ENCODE data around the gene DMTF1. TPM values are rescaled to one million over a fixed set of nuclear protein-coding genes. Genes with fewer than 3 reads are reported as not detected.

The DMTF1 gene
- total and polyA plus RNA-seq, 2 of the 8 experiments (the other 6 are each of a cell fraction or from before 2014, with no cell fraction given): 86.0 to 115 TPM

- Histone ChIP-seq H3K14ac (ENCODE audit: insufficient read length) (no peak overlapping the region), H2BK5ac (ENCODE audit: low read depth, low read length) (no peak overlapping the region), H4K91ac (replicated peaks; ENCODE audit: insufficient read length, low read length) (no peak overlapping the region), H3K4me2 (ENCODE audit: insufficient read depth in 1 of 2, low read depth in 2 of 2, low read length in 2 of 2) (no peak overlapping the region), H3K27me3 (replicated peaks in 1 of 4; ENCODE audit: control insufficient read depth in 3 of 4, extremely low read depth in 1 of 4, insufficient read depth in 3 of 4, low read length in 3 of 4) (no peaks in the 10 kb centered on the region), H3K56ac (replicated peaks; ENCODE audit: insufficient read length, low read depth, low read length) (no peak overlapping the region), H3K27ac (ENCODE audit: low read depth, low read length) (no peak overlapping the region), H2AFZ (ENCODE audit: low read length) (no peak overlapping the region), H2AK5ac (ENCODE audit: low read depth, low read length) (no peak overlapping the region), H2BK120ac (replicated peaks; ENCODE audit: low read depth, low read length) (no peak overlapping the region), H3K18ac (ENCODE audit: extremely low read depth, low read length) (no peak overlapping the region), H4K5ac (ENCODE audit: insufficient read length, low read depth, low read length) (no peak overlapping the region), H2BK15ac (ENCODE audit: low read length) (no peak overlapping the region), H3K4ac (replicated peaks; ENCODE audit: insufficient read length, low read depth, low read length) (no peak overlapping the region), H3K79me1 (ENCODE audit: low read depth, low read length) (peaks cover 12% of the 10 kb centered on the region; the same call in 1 of the 2 replicates), H2BK12ac (ENCODE audit: low read depth, low read length) (no peak overlapping the region), H3K4me3 (ENCODE audit: extremely low read depth in 1 of 4, insufficient read depth in 2 of 4, low read depth in 3 of 4, low read length in 4 of 4) (no peak overlapping the region), H3K36me3 (ENCODE audit: control insufficient read depth in 2 of 4, insufficient read depth in 4 of 4, low read length in 3 of 4) (peaks cover 0 to 10% (median 5%) of the 10 kb centered on the region in 4 experiments; a peak in 3 of 8 replicates), H3K23me2 (ENCODE audit: low read depth, low read length) (peaks cover 9% of the 10 kb centered on the region; the same call in 1 of the 2 replicates), H3K9me3 (ENCODE audit: insufficient read depth in 2 of 2, low read depth in 1 of 2, low read length in 1 of 2) (no peaks in the 10 kb centered on the region), H3K23ac (ENCODE audit: insufficient read length) (no peak overlapping the region), H4K20me1 (replicated peaks in 1 of 2; ENCODE audit: control insufficient read depth in 1 of 2, insufficient read depth in 2 of 2, low read length in 2 of 2) (peaks cover 3% of the 10 kb centered on the region in 2 experiments), H3K9ac (replicated peaks in 1 of 4; ENCODE audit: extremely low read depth in 1 of 4, low read depth in 3 of 4, low read length in 3 of 4) (no peak overlapping the region), H4K8ac (ENCODE audit: extremely low read depth, insufficient read depth, low read length) (no peak overlapping the region), H3K4me1 (replicated peaks in 1 of 4; ENCODE audit: control insufficient read depth in 3 of 4, insufficient read depth in 4 of 4, low read length in 3 of 4) (peaks cover 0 to 7% (median 0%) of the 10 kb centered on the region in 4 experiments; a peak in 1 of 7 replicates), H2BK20ac (ENCODE audit: low read length) (no peak overlapping the region), H3K79me2 (ENCODE audit: control insufficient read depth in 1 of 2, insufficient read depth in 2 of 2, low read length in 2 of 2) (peaks cover 0 to 71% of the 10 kb centered on the region in 2 experiments; a peak in 3 of 4 replicates)
- ChIA-PET CTCF (ENCODE audit: partially characterized antibody) (interaction anchor here (1.0 to 1.8 kb wide), 3 partner anchors 13 to 201 kb away, joined by 3 to 5 read pairs (median 4); no protein-coding TSS in a partner anchor), POLR2A (ENCODE audit: partially characterized antibody) (interaction anchor here (0.9 to 3.0 kb wide), 4 partner anchors 11 to 62 kb away, joined by 3 to 12 read pairs (median 4); partner anchors contain the start of gene DMTF1)
- DNase-seq (ENCODE audit: low read depth in 1 of 2, low spot score in 2 of 2) (no peak), FAIRE-seq (no peak)
- WGBS, 2 experiments (ENCODE audit: extremely low coverage in 1 of 2, insufficient coverage in 1 of 2, insufficient read length in 1 of 2, insufficient replicate concordance in 2 of 2, low coverage in 1 of 2, low lambda C conversion rate in 2 of 2, missing lambda C conversion rate in 1 of 2): 82% methylated on average over 3 of the region's 3 CpGs; no CpG with 5 or more reads in 1 of the 2 experiments
- TF ChIP-seq CBX5 (IDR thresholded peaks at IDR 0.05; ENCODE audit: low read depth, low read length) (no peak), EZH2 (IDR thresholded peaks at IDR 0.05; ENCODE audit: low read depth, low read length, severe bottlenecking) (no peak), GABPA (IDR thresholded peaks at IDR 0.05; ENCODE audit: borderline replicate concordance, insufficient read depth, low read length) (no peak), HDAC6 (IDR thresholded peaks at IDR 0.05; ENCODE audit: low read depth, low read length) (no peak), TAF1 (IDR thresholded peaks at IDR 0.05; ENCODE audit: low read depth, low read length) (no peak), SIRT6 (IDR thresholded peaks at IDR 0.05; ENCODE audit: low read length) (no peak), SP4 (IDR thresholded peaks at IDR 0.05; ENCODE audit: low read length) (no peak), E2F6 (IDR thresholded peaks at IDR 0.05) (no peak), SIX5 (IDR thresholded peaks at IDR 0.05; ENCODE audit: low read depth, low read length) (no peak), CEBPB (IDR thresholded peaks at IDR 0.05; ENCODE audit: low read depth, low read length) (no peak), POLR2A (IDR thresholded peaks at IDR 0.05; ENCODE audit: control extremely low read depth in 1 of 2, low read depth in 2 of 2, low read length in 2 of 2) (no peak), BCL11A (IDR thresholded peaks at IDR 0.05; ENCODE audit: low read depth in 2 of 2, low read length in 2 of 2) (no peak), HDAC2 (IDR thresholded peaks at IDR 0.05; ENCODE audit: borderline replicate concordance in 1 of 2, low read depth in 2 of 2, low read length in 2 of 2) (no peak), TAF7 (optimal IDR thresholded peaks at IDR 0.05; ENCODE audit: borderline replicate concordance, low read depth, low read length) (no peak)
Observed at GRCh38 chr7:87215046-87215445, 62.8 kb downstream of the DMTF1 start.
